GM10266 (cell line): ENCODE results near the gene RAB17.

ENCODE experiments used
- DNase-seq: peaks from one replicate; pipeline ENCODE4 v3.0.0; 2012; ENCODE audit errors: extremely low spot score
- CTCF ChIP-seq: IDR thresholded peaks from 2 replicates; pipeline ENCODE4 v1.5.1; 2012; ENCODE audit warnings: mild to moderate bottlenecking, low read depth; ENCODE audit not compliant: control insufficient read depth, insufficient read depth; ENCODE audit errors: missing control alignments

RAB17 gene

GRCh38 chr2:237633061-237633561, 42.6 kb upstream of the RAB17 start:
- no peak for DNase-seq
- no peak for TF ChIP-seq CTCF

- TF ChIP-seq CTCF: no peak
- no peak for DNase-seq
Observed at GRCh38 chr2:237631801-237632585, 41.5 kb upstream of the RAB17 start.

- TF ChIP-seq CTCF: no peak
- DNase-seq: no peak
Observed at GRCh38 chr2:237631007-237631785, 40.7 kb upstream of the RAB17 start.

- no peak for DNase-seq
- no peak for TF ChIP-seq CTCF
Observed at GRCh38 chr2:237630216-237631000, 39.9 kb upstream of the RAB17 start.

GRCh38 chr2:237629739-237630138, 39.2 kb upstream of the RAB17 start:
- TF ChIP-seq CTCF: no peak
- no peak for DNase-seq

- DNase-seq: no peak
- TF ChIP-seq CTCF: no peak
Observed at GRCh38 chr2:237629188-237629534, 38.6 kb upstream of the RAB17 start.
